H54 (cell line): ENCODE data around the gene RTF1.

ENCODE experiments used
- DNase-seq: peaks from one replicate; pipeline ENCODE4 v3.0.0; 2011; ENCODE audit warnings: low spot score, mixed read lengths; ENCODE audit not compliant: insufficient read length
- FAIRE-seq: peaks from 3 replicates; lab custom pipeline; 2011; peaks lifted over from hg19 to GRCh38; lab: Jason Lieb, UNC
- POLR2A ChIP-seq: IDR thresholded peaks from 2 replicates; pipeline ENCODE4 v1.6.1; 2011; ENCODE audit warnings: low read depth, mild to moderate bottlenecking, low read length

Gene RTF1

GRCh38 chr15:41512512-41512939 lies 95.6 kb downstream of the RTF1 start:
- FAIRE-seq (no peak), DNase-seq (no peak)
- TF ChIP-seq POLR2A, result no peak

GRCh38 chr15:41512940-41513505 lies 96.1 kb downstream of the RTF1 start:
- no peak for TF ChIP-seq POLR2A
- FAIRE-seq, result no peak
- no peak for DNase-seq

DNA sequence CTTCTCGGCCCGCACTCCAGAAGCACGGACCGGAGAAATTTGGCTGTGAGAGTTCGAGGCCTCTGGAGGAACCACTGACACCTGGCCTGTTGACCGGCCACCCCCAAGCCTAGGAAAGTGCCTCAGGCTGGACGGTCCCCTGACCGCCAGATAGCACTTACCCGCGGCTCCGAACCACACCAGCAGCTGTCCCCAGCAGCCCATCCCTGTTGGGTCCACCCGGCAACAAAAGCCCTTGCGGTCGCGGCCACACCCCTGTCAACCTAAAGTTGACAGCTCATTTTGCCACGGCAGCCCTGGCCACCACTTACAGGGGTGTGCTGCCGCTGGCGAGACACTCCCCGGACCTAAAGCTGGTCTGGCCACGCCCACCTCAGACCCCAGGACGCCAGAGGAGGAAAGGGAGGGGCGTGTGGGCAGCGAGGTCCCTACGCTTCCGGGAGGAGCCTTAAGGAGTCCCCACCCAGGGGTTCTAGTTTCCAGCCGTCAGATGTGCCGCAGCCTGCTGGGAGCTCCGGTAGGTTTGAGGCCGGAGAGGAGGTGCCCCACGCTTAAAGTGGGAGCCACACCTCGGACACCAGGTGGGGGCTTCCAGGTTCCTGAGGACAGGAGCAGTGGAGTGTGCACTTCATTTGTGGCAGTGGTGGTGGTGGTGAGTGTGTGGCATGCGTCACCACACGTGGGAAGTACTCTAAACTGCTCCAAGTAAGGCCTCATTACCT lies 96.8 kb downstream of the RTF1 start, which contains the start of gene LTK:
Gene LTK (minus strand): TSS at position 322 of the 722 bp plus-strand sequence. CDS start 118 bp downstream, at position 204.
- peak; percentile 53; the same call in 1 of the 2 replicates for TF ChIP-seq POLR2A
- DNase-seq, result peak; percentile 96
- FAIRE-seq, result peak; percentile 15

- no peak for TF ChIP-seq POLR2A
- no peak for FAIRE-seq
- DNase-seq, result no peak
Measured at GRCh38 chr15:41517895-41518449, 101.1 kb downstream of the RTF1 start.

GRCh38 chr15:41520636-41521035 lies 103.7 kb downstream of the RTF1 start:
- FAIRE-seq, result no peak

GRCh38 chr15:41521614-41522013 lies 104.7 kb downstream of the RTF1 start:
- FAIRE-seq, result no peak
- no peak for TF ChIP-seq POLR2A
- no peak for DNase-seq

More at GRCh38 chr15:41520636-41521035, 103.7 kb downstream of the RTF1 start:
- no peak for DNase-seq
- no peak for TF ChIP-seq POLR2A

GRCh38 chr15:41523097-41523496 lies 106.2 kb downstream of the RTF1 start:
- FAIRE-seq (no peak), DNase-seq (no peak)
- TF ChIP-seq POLR2A, result no peak

- DNase-seq, result no peak
- FAIRE-seq, result no peak
- TF ChIP-seq POLR2A, result no peak
Measured at GRCh38 chr15:41530363-41530956, 113.6 kb downstream of the RTF1 start.
